Measurements from ENCODE around the gene METAP2. TPM values are rescaled to one million over a fixed set of nuclear protein-coding genes. Genes with fewer than 3 reads are reported as not detected.

The METAP2 gene
- total RNA-seq, 1 donor from 2014 or later = 73.0 TPM

GRCh38 chr12:95532851-95533250, 58.9 kb downstream of the METAP2 start:
- Mint-ChIP-seq H3K27me3 (ENCODE audit: low read depth) (no peaks in the 10 kb centered on the region), H3K4me3 (ENCODE audit: unreplicated experiment) (no peak overlapping the region), H3K36me3 (ENCODE audit: low read depth) (no peaks in the 10 kb centered on the region), H3K4me1 (ENCODE audit: low read depth) (peaks cover 5% of the 10 kb centered on the region), H3K9me3 (ENCODE audit: low read depth) (no peaks in the 10 kb centered on the region), H3K27ac (ENCODE audit: unreplicated experiment) (no peak overlapping the region)
- no peak for TF ChIP-seq CTCF (IDR thresholded peaks at IDR 0.05)
- no peak for DNase-seq (ENCODE audit: low spot score)

GRCh38 chr12:95533985-95534384, 60.0 kb downstream of the METAP2 start:
- Mint-ChIP-seq H3K27me3 (ENCODE audit: low read depth) (no peaks in the 10 kb centered on the region), H3K36me3 (ENCODE audit: low read depth) (no peaks in the 10 kb centered on the region), H3K27ac (ENCODE audit: unreplicated experiment) (no peak overlapping the region), H3K4me3 (ENCODE audit: unreplicated experiment) (no peak overlapping the region), H3K4me1 (ENCODE audit: low read depth) (peaks cover 5% of the 10 kb centered on the region), H3K9me3 (ENCODE audit: low read depth) (no peaks in the 10 kb centered on the region)
- no peak for TF ChIP-seq CTCF (IDR thresholded peaks at IDR 0.05)
- DNase-seq (ENCODE audit: low spot score) = no peak

- no peak for TF ChIP-seq CTCF (IDR thresholded peaks at IDR 0.05)
- H3K27me3 Mint-ChIP-seq (ENCODE audit: low read depth) = peaks cover 5% of the 10 kb centered on the region
- no peaks in the 10 kb centered on the region for H3K36me3 Mint-ChIP-seq (ENCODE audit: low read depth)
- H3K27ac Mint-ChIP-seq (ENCODE audit: unreplicated experiment) = no peak overlapping the region
- peaks cover 5% of the 10 kb centered on the region for H3K4me1 Mint-ChIP-seq (ENCODE audit: low read depth)
- no peaks in the 10 kb centered on the region for H3K9me3 Mint-ChIP-seq (ENCODE audit: low read depth)
- H3K4me3 Mint-ChIP-seq (ENCODE audit: unreplicated experiment) = no peak overlapping the region
- no peak for DNase-seq (ENCODE audit: low spot score)
These were observed 64.1 kb downstream of the METAP2 start for GRCh38 chr12:95538006-95538405.

GRCh38 chr12:95538656-95539055, 64.7 kb downstream of the METAP2 start:
- Mint-ChIP-seq H3K9me3 (ENCODE audit: low read depth) (no peaks in the 10 kb centered on the region), H3K4me3 (ENCODE audit: unreplicated experiment) (no peak overlapping the region), H3K36me3 (ENCODE audit: low read depth) (no peaks in the 10 kb centered on the region), H3K27ac (ENCODE audit: unreplicated experiment) (no peak overlapping the region), H3K4me1 (ENCODE audit: low read depth) (peaks cover 5% of the 10 kb centered on the region), H3K27me3 (ENCODE audit: low read depth) (peaks cover 5% of the 10 kb centered on the region)
- no peak for TF ChIP-seq CTCF (IDR thresholded peaks at IDR 0.05)
- no peak for DNase-seq (ENCODE audit: low spot score)

- Mint-ChIP-seq H3K4me1 (ENCODE audit: low read depth) (no peaks in the 10 kb centered on the region), H3K27me3 (ENCODE audit: low read depth) (peaks cover 14% of the 10 kb centered on the region), H3K36me3 (ENCODE audit: low read depth) (no peaks in the 10 kb centered on the region), H3K4me3 (ENCODE audit: unreplicated experiment) (no peak overlapping the region), H3K9me3 (ENCODE audit: low read depth) (no peaks in the 10 kb centered on the region), H3K27ac (ENCODE audit: unreplicated experiment) (no peak overlapping the region)
- DNase-seq (ENCODE audit: low spot score) = no peak
- TF ChIP-seq CTCF (IDR thresholded peaks at IDR 0.05) = no peak
These were observed 67.5 kb downstream of the METAP2 start for GRCh38 chr12:95541436-95541835.
